ENCODE data around the gene TUNAR.

TUNAR gene

GRCh38 chr14:95841668-95842067 lies 35.0 kb upstream of the TUNAR start:
- Histone ChIP-seq H3K9ac (ENCODE audit: low read length) (no peak overlapping the region), H3K27me3 (ENCODE audit: control insufficient read depth, insufficient read depth, low read length) (no peaks in the 10 kb centered on the region), H3K36me3 (ENCODE audit: control insufficient read depth, insufficient read depth, low read length) (no peaks in the 10 kb centered on the region), H3K9me3 (ENCODE audit: control insufficient read depth, low read length) (no peaks in the 10 kb centered on the region), H3K4me3 (ENCODE audit: low read length) (no peak overlapping the region), H3K4me1 (ENCODE audit: control insufficient read depth, insufficient read depth, low read length) (no peaks in the 10 kb centered on the region)

- no peaks in the 10 kb centered on the region for H3K36me3 ChIP-seq (ENCODE audit: control insufficient read depth, insufficient read depth, low read length)
- H3K27me3 ChIP-seq (ENCODE audit: control insufficient read depth, insufficient read depth, low read length), result no peaks in the 10 kb centered on the region
Observed at GRCh38 chr14:95849761-95850160, 26.9 kb upstream of the TUNAR start.

GRCh38 chr14:95850429-95850828 lies 26.2 kb upstream of the TUNAR start:
- H3K36me3 ChIP-seq (ENCODE audit: control insufficient read depth, insufficient read depth, low read length), result no peaks in the 10 kb centered on the region
- H3K4me1 ChIP-seq (ENCODE audit: control insufficient read depth, insufficient read depth, low read length), result no peaks in the 10 kb centered on the region
- no peaks in the 10 kb centered on the region for H3K27me3 ChIP-seq (ENCODE audit: control insufficient read depth, insufficient read depth, low read length)
- H3K9ac ChIP-seq (ENCODE audit: low read length), result no peak overlapping the region
- no peaks in the 10 kb centered on the region for H3K9me3 ChIP-seq (ENCODE audit: control insufficient read depth, low read length)
- H3K4me3 ChIP-seq (ENCODE audit: low read length), result no peak overlapping the region

More at GRCh38 chr14:95849761-95850160, 26.9 kb upstream of the TUNAR start:
- Histone ChIP-seq H3K9me3 (ENCODE audit: control insufficient read depth, low read length) (no peaks in the 10 kb centered on the region), H3K4me3 (ENCODE audit: low read length) (no peak overlapping the region), H3K4me1 (ENCODE audit: control insufficient read depth, insufficient read depth, low read length) (no peaks in the 10 kb centered on the region), H3K9ac (ENCODE audit: low read length) (no peak overlapping the region)

GRCh38 chr14:95855606-95856005 lies 21.0 kb upstream of the TUNAR start:
- Histone ChIP-seq H3K9me3 (ENCODE audit: control insufficient read depth, low read length) (no peaks in the 10 kb centered on the region), H3K36me3 (ENCODE audit: control insufficient read depth, insufficient read depth, low read length) (no peaks in the 10 kb centered on the region), H3K27me3 (ENCODE audit: control insufficient read depth, insufficient read depth, low read length) (no peaks in the 10 kb centered on the region), H3K9ac (ENCODE audit: low read length) (no peak overlapping the region), H3K4me3 (ENCODE audit: low read length) (no peak overlapping the region), H3K4me1 (ENCODE audit: control insufficient read depth, insufficient read depth, low read length) (no peaks in the 10 kb centered on the region)

GRCh38 chr14:95857275-95857674 lies 19.4 kb upstream of the TUNAR start:
- Histone ChIP-seq H3K9me3 (ENCODE audit: control insufficient read depth, low read length) (no peaks in the 10 kb centered on the region), H3K36me3 (ENCODE audit: control insufficient read depth, insufficient read depth, low read length) (no peaks in the 10 kb centered on the region), H3K4me3 (ENCODE audit: low read length) (no peak overlapping the region), H3K9ac (ENCODE audit: low read length) (no peak overlapping the region), H3K4me1 (ENCODE audit: control insufficient read depth, insufficient read depth, low read length) (no peaks in the 10 kb centered on the region), H3K27me3 (ENCODE audit: control insufficient read depth, insufficient read depth, low read length) (no peaks in the 10 kb centered on the region)

GRCh38 chr14:95858893-95859292 lies 17.7 kb upstream of the TUNAR start:
- no peaks in the 10 kb centered on the region for H3K9me3 ChIP-seq (ENCODE audit: control insufficient read depth, low read length)
- H3K4me3 ChIP-seq (ENCODE audit: low read length), result no peak overlapping the region
- H3K27me3 ChIP-seq (ENCODE audit: control insufficient read depth, insufficient read depth, low read length), result no peaks in the 10 kb centered on the region
- no peaks in the 10 kb centered on the region for H3K4me1 ChIP-seq (ENCODE audit: control insufficient read depth, insufficient read depth, low read length)
- H3K9ac ChIP-seq (ENCODE audit: low read length), result no peak overlapping the region
- H3K36me3 ChIP-seq (ENCODE audit: control insufficient read depth, insufficient read depth, low read length), result no peaks in the 10 kb centered on the region

GRCh38 chr14:95862243-95862642 lies 14.4 kb upstream of the TUNAR start:
- Histone ChIP-seq H3K9ac (ENCODE audit: low read length) (no peak overlapping the region), H3K9me3 (ENCODE audit: control insufficient read depth, low read length) (no peaks in the 10 kb centered on the region), H3K27me3 (ENCODE audit: control insufficient read depth, insufficient read depth, low read length) (no peaks in the 10 kb centered on the region)

DNA sequence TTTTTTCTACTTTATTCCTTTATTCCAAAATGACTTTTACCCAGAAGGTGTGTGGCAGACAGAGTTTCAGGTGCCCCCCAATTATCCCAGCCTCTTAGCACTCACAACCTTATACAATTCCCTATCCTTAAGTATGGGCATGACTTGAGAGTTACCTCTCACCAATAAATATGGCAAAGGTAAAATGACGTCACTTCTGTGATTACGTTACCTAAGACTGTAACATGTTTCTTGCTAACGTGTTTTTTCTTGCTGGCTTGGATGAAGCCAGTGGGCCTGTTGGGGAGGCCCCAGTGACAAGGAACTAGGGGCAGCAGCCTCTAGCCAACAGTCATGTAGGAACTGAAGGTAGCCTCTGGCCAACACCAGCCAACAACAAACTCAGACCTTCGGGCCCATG lies 13.3 kb upstream of the TUNAR start:
- no peak overlapping the region for H3K9ac ChIP-seq (ENCODE audit: low read length)
- H3K9me3 ChIP-seq (ENCODE audit: control insufficient read depth, low read length), result no peaks in the 10 kb centered on the region
- no peaks in the 10 kb centered on the region for H3K36me3 ChIP-seq (ENCODE audit: control insufficient read depth, insufficient read depth, low read length)
- H3K27me3 ChIP-seq (ENCODE audit: control insufficient read depth, insufficient read depth, low read length), result no peaks in the 10 kb centered on the region
- H3K4me3 ChIP-seq (ENCODE audit: low read length), result no peak overlapping the region
- H3K4me1 ChIP-seq (ENCODE audit: control insufficient read depth, insufficient read depth, low read length), result no peaks in the 10 kb centered on the region

More at GRCh38 chr14:95862243-95862642, 14.4 kb upstream of the TUNAR start:
- Histone ChIP-seq H3K36me3 (ENCODE audit: control insufficient read depth, insufficient read depth, low read length) (no peaks in the 10 kb centered on the region), H3K4me3 (ENCODE audit: low read length) (no peak overlapping the region), H3K4me1 (ENCODE audit: control insufficient read depth, insufficient read depth, low read length) (no peaks in the 10 kb centered on the region)

DNA sequence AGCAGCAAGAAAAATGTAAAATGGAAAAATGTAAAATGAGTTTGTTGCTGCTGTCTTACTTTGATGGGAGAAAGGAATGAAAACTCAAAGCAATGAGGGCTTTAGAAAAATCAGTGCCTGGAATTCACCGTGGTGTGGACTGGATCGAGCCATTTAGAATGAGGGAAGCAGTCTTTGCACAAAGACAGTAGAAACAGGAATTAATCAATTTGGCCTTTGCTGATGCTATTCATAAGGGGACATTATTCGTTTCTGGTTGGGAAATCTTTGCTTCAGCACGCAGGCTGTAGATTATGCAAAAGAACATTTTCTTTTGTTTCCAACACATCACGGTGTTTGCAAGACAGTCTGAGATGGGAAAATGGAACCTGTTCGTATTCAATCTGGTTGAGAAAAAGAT lies 6.9 kb upstream of the TUNAR start:
- no peaks in the 10 kb centered on the region for H3K36me3 ChIP-seq (ENCODE audit: control insufficient read depth, insufficient read depth, low read length)
- no peak overlapping the region for H3K9ac ChIP-seq (ENCODE audit: low read length)
- H3K27me3 ChIP-seq (ENCODE audit: control insufficient read depth, insufficient read depth, low read length), result no peaks in the 10 kb centered on the region

GRCh38 chr14:95870772-95871171 lies 5.9 kb upstream of the TUNAR start:
- no peak overlapping the region for H3K4me3 ChIP-seq (ENCODE audit: low read length)
- no peaks in the 10 kb centered on the region for H3K9me3 ChIP-seq (ENCODE audit: control insufficient read depth, low read length)
- peaks cover 8% of the 10 kb centered on the region for H3K27me3 ChIP-seq (ENCODE audit: control insufficient read depth, insufficient read depth, low read length)
- no peak overlapping the region for H3K9ac ChIP-seq (ENCODE audit: low read length)
- no peaks in the 10 kb centered on the region for H3K36me3 ChIP-seq (ENCODE audit: control insufficient read depth, insufficient read depth, low read length)
- H3K4me1 ChIP-seq (ENCODE audit: control insufficient read depth, insufficient read depth, low read length), result no peaks in the 10 kb centered on the region

More for the DNA sequence above, 6.9 kb upstream of the TUNAR start:
- Histone ChIP-seq H3K9me3 (ENCODE audit: control insufficient read depth, low read length) (no peaks in the 10 kb centered on the region), H3K4me1 (ENCODE audit: control insufficient read depth, insufficient read depth, low read length) (no peaks in the 10 kb centered on the region), H3K4me3 (ENCODE audit: low read length) (no peak overlapping the region)

DNA sequence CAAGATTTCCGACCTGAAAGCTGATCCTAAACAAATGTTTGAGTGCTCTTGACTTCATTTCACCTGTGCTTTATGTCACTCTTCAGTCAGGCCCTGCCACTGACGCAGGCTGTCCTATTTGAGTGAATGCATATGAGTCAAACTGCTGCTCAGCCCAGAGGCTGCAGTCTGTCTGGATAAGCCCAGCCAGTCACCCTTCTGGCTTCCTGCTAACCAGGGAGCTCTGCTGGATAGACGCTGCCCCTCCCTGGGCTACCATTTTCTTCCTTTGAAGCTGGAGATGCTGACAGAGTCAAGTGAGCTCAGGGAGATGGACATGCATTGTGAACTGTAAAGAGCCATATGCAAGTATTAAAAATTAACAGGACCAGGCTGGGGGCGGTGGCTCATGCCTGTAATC lies 5.1 kb upstream of the TUNAR start:
- H3K27me3 ChIP-seq (ENCODE audit: control insufficient read depth, insufficient read depth, low read length), result peaks cover 13% of the 10 kb centered on the region
- no peak overlapping the region for H3K4me3 ChIP-seq (ENCODE audit: low read length)
- H3K9me3 ChIP-seq (ENCODE audit: control insufficient read depth, low read length), result no peaks in the 10 kb centered on the region
- no peaks in the 10 kb centered on the region for H3K4me1 ChIP-seq (ENCODE audit: control insufficient read depth, insufficient read depth, low read length)
- no peak overlapping the region for H3K9ac ChIP-seq (ENCODE audit: low read length)
- no peaks in the 10 kb centered on the region for H3K36me3 ChIP-seq (ENCODE audit: control insufficient read depth, insufficient read depth, low read length)

GRCh38 chr14:95872777-95873176 lies 3.9 kb upstream of the TUNAR start:
- Histone ChIP-seq H3K9ac (ENCODE audit: low read length) (no peak overlapping the region), H3K4me3 (ENCODE audit: low read length) (no peak overlapping the region), H3K4me1 (ENCODE audit: control insufficient read depth, insufficient read depth, low read length) (no peaks in the 10 kb centered on the region), H3K9me3 (ENCODE audit: control insufficient read depth, low read length) (no peaks in the 10 kb centered on the region), H3K36me3 (ENCODE audit: control insufficient read depth, insufficient read depth, low read length) (no peaks in the 10 kb centered on the region), H3K27me3 (ENCODE audit: control insufficient read depth, insufficient read depth, low read length) (peaks cover 25% of the 10 kb centered on the region)
